RCC 7860 (cell line): Measurements from ENCODE around the gene LAMC3.
"Not testable (repeated sequence)": the region's sequence is repeated elsewhere in the genome, so short reads cannot be mapped to it uniquely, and the experiment has no call there.

Source experiments
- DNase-seq: peaks from one replicate; pipeline ENCODE4 v3.0.0-alpha.2; 2015; ENCODE audit warnings: low spot score
- FAIRE-seq: peaks from 2 replicates; lab custom pipeline; 2012; peaks lifted over from hg19 to GRCh38; lab: Jason Lieb, UNC

Gene LAMC3

GRCh38 chr9:130990978-130991777, 17.8 kb upstream of the LAMC3 start:
- DNase-seq (no peak), FAIRE-seq (no peak)

- DNase-seq (no peak), FAIRE-seq (no peak)
Observed at GRCh38 chr9:130991778-130992681, 16.9 kb upstream of the LAMC3 start.

GRCh38 chr9:130992682-130993032, 16.3 kb upstream of the LAMC3 start:
- DNase-seq: no peak
- no peak for FAIRE-seq

- no peak for DNase-seq
- no peak for FAIRE-seq
Observed at GRCh38 chr9:130993303-130994030, 15.5 kb upstream of the LAMC3 start.

- no peak for DNase-seq
Observed at GRCh38 chr9:130994135-130995085, 14.6 kb upstream of the LAMC3 start.

GRCh38 chr9:130995086-130996011, 13.6 kb upstream of the LAMC3 start:
- FAIRE-seq (no peak), DNase-seq (peak; percentile 54)

More at GRCh38 chr9:130994135-130995085, 14.6 kb upstream of the LAMC3 start:
- FAIRE-seq: no peak

GRCh38 chr9:130996205-130996604, 12.8 kb upstream of the LAMC3 start:
- FAIRE-seq (no peak), DNase-seq (no peak)

GRCh38 chr9:130996676-130997394, 12.1 kb upstream of the LAMC3 start:
- FAIRE-seq (no peak), DNase-seq (no peak)

- FAIRE-seq (no peak), DNase-seq (no peak)
Observed at GRCh38 chr9:130997395-130997684, 11.6 kb upstream of the LAMC3 start.

GRCh38 chr9:130997925-130998596, 10.9 kb upstream of the LAMC3 start:
- FAIRE-seq (no peak), DNase-seq (peak; percentile 64)

GRCh38 chr9:130998597-130999244, 10.3 kb upstream of the LAMC3 start:
- no peak for FAIRE-seq
- DNase-seq: no peak

GRCh38 chr9:130999245-130999623, 9.7 kb upstream of the LAMC3 start:
- no peak for FAIRE-seq
- DNase-seq: no peak

GRCh38 chr9:131000526-131000925, 8.4 kb upstream of the LAMC3 start:
- FAIRE-seq, DNase-seq: not testable (repeated sequence)

GRCh38 chr9:131001021-131001420, 8.0 kb upstream of the LAMC3 start:
- no peak for DNase-seq

GRCh38 chr9:131001990-131002389, 7.0 kb upstream of the LAMC3 start:
- DNase-seq: no peak
- no peak for FAIRE-seq

More at GRCh38 chr9:131001021-131001420, 8.0 kb upstream of the LAMC3 start:
- FAIRE-seq: no peak

- FAIRE-seq (no peak), DNase-seq (no peak)
Observed at GRCh38 chr9:131006601-131007000, 2.4 kb upstream of the LAMC3 start.

GRCh38 chr9:131008086-131008485, 888 bp upstream of the LAMC3 start:
- DNase-seq: no peak
- FAIRE-seq: no peak

GRCh38 chr9:131008563-131008908, 438 bp upstream of the LAMC3 start:
- FAIRE-seq: no peak

More at GRCh38 chr9:131008563-131008908, 438 bp upstream of the LAMC3 start:
- DNase-seq: no peak
